ENCODE results near the gene SYNE2. TPM values are rescaled to one million over a fixed set of nuclear protein-coding genes. Genes with fewer than 3 reads are reported as not detected.
"Not testable (repeated sequence)": the region's sequence is repeated elsewhere in the genome, so short reads cannot be mapped to it uniquely, and the experiment has no call there.

The SYNE2 gene
- polyA plus RNA-seq, 2 donors = 48.5 to 76.2 TPM

DNA sequence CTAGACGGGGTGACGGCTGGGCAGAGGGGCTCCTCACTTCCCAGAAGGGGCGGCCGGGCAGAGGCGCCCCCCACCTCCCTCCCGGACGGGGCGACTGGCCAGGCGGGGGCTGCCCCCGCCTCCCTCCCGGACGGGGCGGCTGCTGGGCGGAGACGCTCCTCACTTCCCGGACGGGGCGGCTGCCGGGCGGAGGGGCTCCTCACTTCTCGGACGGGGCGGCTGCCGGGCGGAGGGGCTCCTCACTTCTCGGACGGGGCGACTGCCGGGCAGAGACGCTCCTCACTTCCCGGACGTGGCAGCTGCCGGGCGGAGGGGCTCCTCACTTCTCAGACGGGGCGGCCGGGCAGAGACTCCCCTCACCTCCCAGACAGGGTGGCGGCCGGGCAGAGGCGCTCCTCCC is 330.1 kb downstream of the SYNE2 start:
- H3K4me3 ChIP-seq (ENCODE audit: low read depth in 1 of 2, low read length in 2 of 2); H3K9me3 ChIP-seq (ENCODE audit: control insufficient read depth in 2 of 2, insufficient read depth in 1 of 2, low read depth in 1 of 2, low read length in 1 of 2); H3K27me3 ChIP-seq (ENCODE audit: control insufficient read depth in 1 of 2, insufficient read depth in 2 of 2, low read length in 2 of 2); H3K4me1 ChIP-seq (ENCODE audit: control insufficient read depth in 2 of 2, insufficient read depth in 2 of 2, low read length in 1 of 2); H3K27ac ChIP-seq (ENCODE audit: low read depth in 2 of 2, low read length in 1 of 2): not testable (repeated sequence)
- WGBS, 2 donors = 97 to 98% methylated on average over 26 to 40 of the region's 40 CpGs
- peaks cover 0 to 11% of the 10 kb centered on the region in 2 donors for H3K36me3 ChIP-seq (ENCODE audit: control insufficient read depth in 2 of 2, insufficient read depth in 2 of 2, low read length in 1 of 2)

DNA sequence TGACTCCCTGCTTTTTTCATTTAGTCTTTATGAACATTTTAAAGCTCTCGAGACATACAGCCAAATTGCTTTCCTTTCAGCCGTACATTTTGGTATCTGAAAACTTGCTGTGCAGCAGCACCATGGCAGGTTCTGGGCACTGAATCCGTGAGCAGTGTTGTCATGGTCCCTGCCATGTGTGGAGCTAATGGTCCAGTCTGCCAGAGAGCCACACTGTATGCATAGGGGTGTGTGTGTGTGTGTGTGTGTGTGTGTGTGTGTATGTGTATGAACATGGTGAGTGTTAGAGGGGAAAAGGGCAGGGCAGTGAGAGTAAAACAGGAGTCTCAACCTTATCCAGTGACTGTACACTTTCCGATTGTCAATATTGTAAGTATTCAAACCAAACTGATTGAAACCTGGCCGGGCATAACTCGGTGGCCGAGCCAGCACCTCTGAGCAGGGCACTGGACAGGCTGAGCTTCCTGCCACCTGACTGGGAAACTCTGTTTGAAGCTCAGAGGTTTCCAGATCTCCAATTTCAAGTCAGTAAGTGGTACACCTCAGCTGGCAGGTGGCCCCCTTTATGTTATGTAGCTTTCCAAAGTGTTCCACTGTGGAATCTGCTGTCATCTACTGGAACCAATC is 331.4 kb downstream of the SYNE2 start:
- H3K36me3 ChIP-seq (ENCODE audit: control insufficient read depth in 2 of 2, insufficient read depth in 2 of 2, low read length in 1 of 2) = peaks cover 6 to 13% of the 10 kb centered on the region in 2 donors
- 89 to 92% methylated on average over 7 of the region's 7 CpGs for WGBS, 2 donors
- H3K27ac ChIP-seq (ENCODE audit: low read depth in 2 of 2, low read length in 1 of 2) = no peak overlapping the region
- H3K4me1 ChIP-seq (ENCODE audit: control insufficient read depth in 2 of 2, insufficient read depth in 2 of 2, low read length in 1 of 2) = no peaks in the 10 kb centered on the region
- H3K4me3 ChIP-seq (ENCODE audit: low read depth in 1 of 2, low read length in 2 of 2) = no peak overlapping the region
- H3K9me3 ChIP-seq (ENCODE audit: control insufficient read depth in 2 of 2, insufficient read depth in 1 of 2, low read depth in 1 of 2, low read length in 1 of 2) = no peaks in the 10 kb centered on the region
- no peaks in the 10 kb centered on the region for H3K27me3 ChIP-seq (ENCODE audit: control insufficient read depth in 1 of 2, insufficient read depth in 2 of 2, low read length in 2 of 2)

DNA sequence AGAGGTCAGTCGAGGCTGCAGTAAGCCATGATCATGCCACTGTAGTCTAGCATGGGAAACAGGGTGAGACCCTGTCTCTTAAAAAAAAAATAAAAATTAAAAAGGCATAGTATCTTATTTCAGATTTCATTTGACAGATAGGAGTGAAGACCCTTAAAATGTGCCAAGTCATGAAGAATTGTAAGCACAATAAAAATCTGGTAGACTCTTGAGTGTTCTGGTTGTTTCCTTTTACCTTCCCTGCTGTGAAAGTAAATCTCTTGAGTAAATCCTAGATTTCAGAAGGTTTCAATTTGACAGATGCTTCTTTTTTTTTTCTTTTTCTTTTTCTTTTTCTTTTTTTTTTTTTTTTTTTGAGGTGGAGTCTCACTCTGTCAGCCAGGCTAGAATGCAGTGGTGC is 332.4 kb downstream of the SYNE2 start:
- H3K27ac ChIP-seq (ENCODE audit: low read depth in 2 of 2, low read length in 1 of 2) = no peak overlapping the region
- peaks cover 6 to 13% of the 10 kb centered on the region in 2 donors for H3K36me3 ChIP-seq (ENCODE audit: control insufficient read depth in 2 of 2, insufficient read depth in 2 of 2, low read length in 1 of 2)
- WGBS, 2 donors = 89 to 96% methylated on average over 1 of the region's 1 CpG
- no peak overlapping the region for H3K4me3 ChIP-seq (ENCODE audit: low read depth in 1 of 2, low read length in 2 of 2)
- no peaks in the 10 kb centered on the region for H3K4me1 ChIP-seq (ENCODE audit: control insufficient read depth in 2 of 2, insufficient read depth in 2 of 2, low read length in 1 of 2)
- no peaks in the 10 kb centered on the region for H3K27me3 ChIP-seq (ENCODE audit: control insufficient read depth in 1 of 2, insufficient read depth in 2 of 2, low read length in 2 of 2)
- no peaks in the 10 kb centered on the region for H3K9me3 ChIP-seq (ENCODE audit: control insufficient read depth in 2 of 2, insufficient read depth in 1 of 2, low read depth in 1 of 2, low read length in 1 of 2)

DNA sequence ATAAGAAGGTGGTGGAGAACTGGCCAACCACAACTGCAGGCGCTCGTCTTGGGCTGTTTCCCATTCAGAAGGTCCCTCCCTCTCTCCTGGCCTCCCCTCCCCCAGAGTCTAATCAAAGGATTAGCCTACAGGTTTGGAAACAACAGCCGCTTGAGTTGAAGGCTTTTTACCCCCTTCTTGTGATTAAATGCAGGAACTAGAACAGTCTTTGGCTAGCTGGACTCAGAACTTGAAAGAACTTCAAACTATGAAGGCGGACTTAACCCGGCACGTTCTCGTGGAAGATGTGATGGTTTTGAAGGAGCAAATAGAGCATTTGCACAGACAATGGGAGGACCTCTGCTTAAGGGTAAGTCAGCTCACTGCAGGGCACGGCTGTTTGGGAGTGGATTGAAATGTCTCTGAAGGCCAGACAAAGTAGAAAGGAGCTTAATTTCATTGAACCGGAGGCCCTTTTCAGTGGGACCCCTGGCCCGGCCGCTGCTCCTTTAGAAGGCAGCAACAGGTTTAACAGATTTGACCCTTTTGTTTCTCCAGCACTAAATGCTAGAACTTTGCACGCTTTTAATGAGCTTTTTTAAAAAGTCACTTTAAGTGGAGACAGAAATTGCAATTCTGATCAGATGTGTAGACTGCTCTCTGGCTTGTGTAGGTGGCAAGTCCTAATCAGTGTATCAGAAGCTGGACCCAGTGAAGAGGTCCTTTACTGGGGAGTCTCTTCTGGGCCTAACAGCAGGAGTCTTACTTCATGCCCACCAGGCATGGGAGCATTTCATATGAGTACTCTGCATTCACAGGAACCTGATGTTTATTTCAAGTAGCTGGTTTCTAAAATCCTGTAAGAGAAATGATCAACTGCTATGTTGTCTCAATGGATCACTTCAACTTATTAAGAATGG is 333.7 kb downstream of the SYNE2 start:
- 80 to 88% methylated on average over 12 of the region's 12 CpGs for WGBS, 2 donors
- H3K4me1 ChIP-seq (ENCODE audit: control insufficient read depth in 2 of 2, insufficient read depth in 2 of 2, low read length in 1 of 2) = no peaks in the 10 kb centered on the region
- H3K27ac ChIP-seq (ENCODE audit: low read depth in 2 of 2, low read length in 1 of 2) = no peak overlapping the region
- H3K27me3 ChIP-seq (ENCODE audit: control insufficient read depth in 1 of 2, insufficient read depth in 2 of 2, low read length in 2 of 2) = no peaks in the 10 kb centered on the region
- no peaks in the 10 kb centered on the region for H3K9me3 ChIP-seq (ENCODE audit: control insufficient read depth in 2 of 2, insufficient read depth in 1 of 2, low read depth in 1 of 2, low read length in 1 of 2)
- H3K36me3 ChIP-seq (ENCODE audit: control insufficient read depth in 2 of 2, insufficient read depth in 2 of 2, low read length in 1 of 2) = peaks cover 8 to 16% of the 10 kb centered on the region in 2 donors
- no peak overlapping the region for H3K4me3 ChIP-seq (ENCODE audit: low read depth in 1 of 2, low read length in 2 of 2)

DNA sequence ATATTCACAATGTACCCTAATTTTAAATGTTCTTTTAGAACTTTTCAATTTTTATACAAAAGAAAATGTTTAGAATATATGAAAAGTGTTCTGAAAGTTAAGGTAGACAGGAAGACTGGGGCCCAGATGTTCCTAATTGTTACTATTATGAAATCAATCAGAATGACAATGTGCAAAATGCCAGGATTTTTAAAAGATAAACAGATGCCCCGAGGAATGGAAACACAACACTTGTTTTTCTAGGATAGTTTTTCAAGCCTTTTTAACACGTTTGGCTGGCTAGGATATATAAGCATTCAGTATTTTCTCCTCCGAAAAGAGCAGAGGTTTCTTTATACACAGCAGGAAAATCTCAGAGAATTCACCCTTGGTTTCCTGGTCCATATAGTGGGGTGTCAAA is 334.5 kb downstream of the SYNE2 start:
- Histone ChIP-seq H3K9me3 (ENCODE audit: control insufficient read depth in 2 of 2, insufficient read depth in 1 of 2, low read depth in 1 of 2, low read length in 1 of 2) (no peaks in the 10 kb centered on the region), H3K4me3 (ENCODE audit: low read depth in 1 of 2, low read length in 2 of 2) (no peak overlapping the region), H3K4me1 (ENCODE audit: control insufficient read depth in 2 of 2, insufficient read depth in 2 of 2, low read length in 1 of 2) (no peaks in the 10 kb centered on the region), H3K27me3 (ENCODE audit: control insufficient read depth in 1 of 2, insufficient read depth in 2 of 2, low read length in 2 of 2) (no peaks in the 10 kb centered on the region), H3K36me3 (ENCODE audit: control insufficient read depth in 2 of 2, insufficient read depth in 2 of 2, low read length in 1 of 2) (peaks cover 9 to 14% of the 10 kb centered on the region in 2 donors), H3K27ac (ENCODE audit: low read depth in 2 of 2, low read length in 1 of 2) (no peak overlapping the region)
- WGBS, 2 donors = 58 to 62% methylated on average over 3 of the region's 3 CpGs

DNA sequence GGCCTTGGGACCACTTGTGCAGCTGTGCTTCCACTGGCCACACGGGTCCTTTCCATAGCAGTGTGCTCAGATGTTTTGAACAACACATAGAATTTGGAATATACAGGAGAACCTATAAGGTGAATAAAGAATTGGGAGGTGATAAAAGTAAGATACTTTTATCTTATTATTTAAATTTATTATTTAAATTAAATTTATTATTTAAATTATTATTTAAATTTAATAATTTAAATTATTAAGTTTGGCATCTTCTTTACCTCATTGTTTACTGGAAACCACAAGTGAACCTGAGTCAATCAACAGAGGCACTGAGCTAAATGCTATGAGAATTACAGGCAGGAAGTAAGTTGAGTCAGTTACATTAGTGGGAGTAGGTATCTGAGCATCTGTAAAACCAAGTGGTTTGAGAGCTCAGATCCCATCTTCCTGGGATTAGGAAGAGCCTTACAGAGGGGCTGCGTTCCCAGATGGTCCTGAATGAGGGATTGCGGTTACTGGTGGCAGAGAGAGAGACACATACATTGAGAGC is 338.2 kb downstream of the SYNE2 start:
- H3K4me3 ChIP-seq (ENCODE audit: low read depth in 1 of 2, low read length in 2 of 2) = no peak overlapping the region
- no peaks in the 10 kb centered on the region for H3K4me1 ChIP-seq (ENCODE audit: control insufficient read depth in 2 of 2, insufficient read depth in 2 of 2, low read length in 1 of 2)
- no peaks in the 10 kb centered on the region for H3K9me3 ChIP-seq (ENCODE audit: control insufficient read depth in 2 of 2, insufficient read depth in 1 of 2, low read depth in 1 of 2, low read length in 1 of 2)
- H3K36me3 ChIP-seq (ENCODE audit: control insufficient read depth in 2 of 2, insufficient read depth in 2 of 2, low read length in 1 of 2) = peaks cover 9 to 13% of the 10 kb centered on the region in 2 donors
- H3K27ac ChIP-seq (ENCODE audit: low read depth in 2 of 2, low read length in 1 of 2) = no peak overlapping the region
- no peaks in the 10 kb centered on the region for H3K27me3 ChIP-seq (ENCODE audit: control insufficient read depth in 1 of 2, insufficient read depth in 2 of 2, low read length in 2 of 2)
- 89 to 96% methylated on average over 3 of the region's 3 CpGs for WGBS, 2 donors

DNA sequence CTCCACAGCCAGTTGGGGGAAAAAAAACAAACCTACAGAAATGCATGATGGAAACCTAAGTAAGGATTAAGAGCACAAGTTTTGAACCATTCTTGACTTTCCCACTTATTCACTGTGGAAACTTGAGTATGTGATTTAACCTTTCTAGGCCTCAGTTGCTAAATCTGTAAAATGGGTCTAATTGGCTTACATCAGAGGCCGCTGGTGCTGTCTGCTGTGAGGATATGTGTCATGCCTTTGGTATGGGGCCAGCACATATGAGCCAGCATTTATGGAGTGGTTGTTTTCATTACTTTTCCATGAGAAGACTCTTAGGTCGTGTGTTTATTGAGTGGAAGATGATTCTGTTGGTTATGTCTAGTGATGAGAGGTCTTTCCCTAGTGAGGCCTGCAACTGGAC is 339.0 kb downstream of the SYNE2 start:
- no peak overlapping the region for H3K27ac ChIP-seq (ENCODE audit: low read depth in 2 of 2, low read length in 1 of 2)
- H3K36me3 ChIP-seq (ENCODE audit: control insufficient read depth in 2 of 2, insufficient read depth in 2 of 2, low read length in 1 of 2) = peaks cover 9 to 10% of the 10 kb centered on the region in 2 donors
- H3K27me3 ChIP-seq (ENCODE audit: control insufficient read depth in 1 of 2, insufficient read depth in 2 of 2, low read length in 2 of 2) = no peaks in the 10 kb centered on the region
- no peaks in the 10 kb centered on the region for H3K9me3 ChIP-seq (ENCODE audit: control insufficient read depth in 2 of 2, insufficient read depth in 1 of 2, low read depth in 1 of 2, low read length in 1 of 2)
- WGBS, 2 donors = 59 to 60% methylated on average over 2 of the region's 2 CpGs
- no peak overlapping the region for H3K4me3 ChIP-seq (ENCODE audit: low read depth in 1 of 2, low read length in 2 of 2)
- no peaks in the 10 kb centered on the region for H3K4me1 ChIP-seq (ENCODE audit: control insufficient read depth in 2 of 2, insufficient read depth in 2 of 2, low read length in 1 of 2)

DNA sequence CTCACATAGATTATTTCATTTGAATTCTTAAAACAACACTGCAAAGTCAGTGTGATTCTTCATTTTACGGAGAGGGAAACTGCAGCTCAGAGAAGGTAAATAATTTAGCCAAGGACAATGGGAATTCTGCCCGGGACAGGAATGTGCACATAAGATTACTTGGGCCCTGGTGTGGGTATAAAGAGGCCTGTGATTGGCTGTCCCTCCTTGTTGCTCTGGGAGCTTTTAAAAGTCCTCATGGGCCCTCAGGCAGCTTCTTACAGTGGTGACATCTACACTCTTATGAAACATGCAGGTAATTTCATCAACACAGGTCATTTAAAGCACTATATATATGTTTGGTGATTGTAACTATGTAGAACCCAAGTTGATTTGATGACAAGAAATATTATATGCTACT is 341.0 kb downstream of the SYNE2 start:
- H3K9me3 ChIP-seq (ENCODE audit: control insufficient read depth in 2 of 2, insufficient read depth in 1 of 2, low read depth in 1 of 2, low read length in 1 of 2) = no peaks in the 10 kb centered on the region
- H3K27ac ChIP-seq (ENCODE audit: low read depth in 2 of 2, low read length in 1 of 2) = no peak overlapping the region
- no peaks in the 10 kb centered on the region for H3K4me1 ChIP-seq (ENCODE audit: control insufficient read depth in 2 of 2, insufficient read depth in 2 of 2, low read length in 1 of 2)
- no peaks in the 10 kb centered on the region for H3K27me3 ChIP-seq (ENCODE audit: control insufficient read depth in 1 of 2, insufficient read depth in 2 of 2, low read length in 2 of 2)
- H3K36me3 ChIP-seq (ENCODE audit: control insufficient read depth in 2 of 2, insufficient read depth in 2 of 2, low read length in 1 of 2) = peaks cover 6 to 10% of the 10 kb centered on the region in 2 donors
- H3K4me3 ChIP-seq (ENCODE audit: low read depth in 1 of 2, low read length in 2 of 2) = no peak overlapping the region
- WGBS, 2 donors = 68% methylated on average over 2 of the region's 2 CpGs

DNA sequence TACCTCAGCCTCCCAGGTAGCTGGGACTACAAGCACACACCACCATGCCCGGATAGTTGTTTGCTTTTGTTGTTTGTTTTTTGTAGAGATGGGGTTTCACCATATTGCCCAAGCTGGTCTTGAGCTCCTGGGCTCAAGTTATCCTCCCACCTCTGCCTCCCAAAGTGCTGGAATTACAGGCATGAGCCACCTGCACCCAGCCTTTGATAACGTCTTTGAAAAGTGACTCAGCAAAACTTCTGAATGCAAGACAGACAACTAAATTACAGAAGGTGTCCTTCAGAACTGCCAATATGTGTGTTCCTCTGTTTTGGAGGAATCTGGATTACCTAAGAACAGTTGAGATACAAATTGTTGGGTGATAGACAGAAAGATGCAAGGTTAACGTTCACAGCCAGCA is 341.6 kb downstream of the SYNE2 start:
- Histone ChIP-seq H3K27ac (ENCODE audit: low read depth in 2 of 2, low read length in 1 of 2) (no peak overlapping the region), H3K36me3 (ENCODE audit: control insufficient read depth in 2 of 2, insufficient read depth in 2 of 2, low read length in 1 of 2) (peaks cover 5 to 11% of the 10 kb centered on the region in 2 donors), H3K9me3 (ENCODE audit: control insufficient read depth in 2 of 2, insufficient read depth in 1 of 2, low read depth in 1 of 2, low read length in 1 of 2) (no peaks in the 10 kb centered on the region), H3K4me3 (ENCODE audit: low read depth in 1 of 2, low read length in 2 of 2) (no peak overlapping the region), H3K4me1 (ENCODE audit: control insufficient read depth in 2 of 2, insufficient read depth in 2 of 2, low read length in 1 of 2) (no peaks in the 10 kb centered on the region), H3K27me3 (ENCODE audit: control insufficient read depth in 1 of 2, insufficient read depth in 2 of 2, low read length in 2 of 2) (no peaks in the 10 kb centered on the region)
- 48 to 61% methylated on average over 3 of the region's 3 CpGs for WGBS, 2 donors
